MM.1S (cell line): ENCODE results near the gene IRF1.

Experiments
- DNase-seq: peaks from one replicate; pipeline ENCODE4 v3.0.0-alpha.2; 2015
- H2AFZ ChIP-seq: fragments of 300-600 bp; sonication (generic); 2 replicates; pipeline ENCODE4 v1.6.0; 2016; ENCODE audit warnings: antibody characterized with exemption, low read length
- H3F3A ChIP-seq: fragments of 300-600 bp; sonication (generic); 2 replicates; pipeline ENCODE4 v1.6.1; 2016; ENCODE audit warnings: mild to moderate bottlenecking, antibody characterized with exemption, low read length, moderate library complexity, mixed read lengths; ENCODE audit not compliant: insufficient read depth
- H3K27ac ChIP-seq: fragments of 300-600 bp; sonication (generic); 2 replicates; pipeline ENCODE4 v1.5.1; 2016; ENCODE audit warnings: mild to moderate bottlenecking, low read length
- H3K27me3 ChIP-seq: fragments of 300-600 bp; sonication (generic); replicated peaks from 2 replicates; pipeline ENCODE4 v1.6.0; 2016; ENCODE audit warnings: low read length; ENCODE audit not compliant: insufficient read depth
- H3K36me3 ChIP-seq: fragments of 300-600 bp; sonication (generic); replicated peaks from 2 replicates; pipeline ENCODE4 v1.6.1; 2016; ENCODE audit warnings: mild to moderate bottlenecking, low read length, mixed read lengths; ENCODE audit not compliant: insufficient read depth
- H3K4me1 ChIP-seq: fragments of 300-600 bp; sonication (generic); 2 replicates; pipeline ENCODE4 v1.6.1; 2016; ENCODE audit warnings: low read length, mixed read lengths
- H3K4me2 ChIP-seq: fragments of 300-600 bp; sonication (generic); 2 replicates; pipeline ENCODE4 v1.6.0; 2016; ENCODE audit warnings: low read depth, low read length
- H3K4me3 ChIP-seq: fragments of 300-600 bp; sonication (generic); 2 replicates; pipeline ENCODE4 v1.5.1; 2016; ENCODE audit warnings: low read length, mixed read lengths
- H3K79me2 ChIP-seq: fragments of 300-600 bp; sonication (generic); 2 replicates; pipeline ENCODE4 v1.6.1; 2016; ENCODE audit warnings: mixed run types, low read length, mixed read lengths
- H3K9ac ChIP-seq: fragments of 300-600 bp; sonication (generic); 2 replicates; pipeline ENCODE4 v1.6.1; 2016; ENCODE audit warnings: low read length, mixed read lengths
- H3K9me2 ChIP-seq: fragments of 300-600 bp; sonication (generic); replicated peaks from 2 replicates; pipeline ENCODE4 v1.6.1; 2016; ENCODE audit warnings: mild to moderate bottlenecking, low read length, mixed read lengths; ENCODE audit not compliant: insufficient read depth
- H3K9me3 ChIP-seq: fragments of 300-600 bp; sonication (generic); replicated peaks from 2 replicates; pipeline ENCODE4 v1.6.1; 2016; ENCODE audit warnings: mild to moderate bottlenecking, low read length, mixed read lengths; ENCODE audit not compliant: insufficient read depth
- H4K20me1 ChIP-seq: fragments of 300-600 bp; sonication (generic); 2 replicates; pipeline ENCODE4 v1.6.1; 2016; ENCODE audit warnings: mild to moderate bottlenecking, low read length, moderate library complexity, mixed read lengths; ENCODE audit not compliant: insufficient read depth
- CTCF ChIP-seq: fragments of 300-600 bp; sonication (generic); IDR thresholded peaks from 2 replicates; pipeline ENCODE4 v1.5.1; 2016; ENCODE audit warnings: antibody characterized with exemption, low read length, mixed read lengths
- EZH2 ChIP-seq: fragments of 300-600 bp; sonication (generic); optimal IDR thresholded peaks from 2 replicates; pipeline ENCODE3; 2017; ENCODE audit warnings: low read depth, mild to moderate bottlenecking, antibody characterized with exemption, low read length, mixed read lengths
- EZH2phosphoT487 ChIP-seq: fragments of 300-600 bp; sonication (generic); IDR thresholded peaks from 2 replicates; pipeline ENCODE4 v1.6.1; 2018; ENCODE audit warnings: antibody characterized with exemption, low read length

The IRF1 gene

GRCh38 chr5:132451387-132451786 lies 39.2 kb downstream of the IRF1 start:
- no peaks in the 10 kb centered on the region for H3K9me2 ChIP-seq
- no peaks in the 10 kb centered on the region for H3K27me3 ChIP-seq
- H3K27ac ChIP-seq: no peak overlapping the region
- no peak overlapping the region for H3K4me2 ChIP-seq
- no peak for TF ChIP-seq CTCF
- no peak for TF ChIP-seq EZH2phosphoT487
- no peak for TF ChIP-seq EZH2
- no peak for DNase-seq
- no peak overlapping the region for H3K4me3 ChIP-seq
- H3K4me1 ChIP-seq: peaks cover 40% of the 10 kb centered on the region
- H3F3A ChIP-seq: peaks cover 20% of the 10 kb centered on the region
- H3K9me3 ChIP-seq: no peaks in the 10 kb centered on the region
- no peaks in the 10 kb centered on the region for H4K20me1 ChIP-seq
- peaks cover 6% of the 10 kb centered on the region; the same call in 1 of the 2 replicates for H3K36me3 ChIP-seq
- H2AFZ ChIP-seq: no peak overlapping the region
- H3K79me2 ChIP-seq: peaks cover 81% of the 10 kb centered on the region
- no peak overlapping the region for H3K9ac ChIP-seq

DNA sequence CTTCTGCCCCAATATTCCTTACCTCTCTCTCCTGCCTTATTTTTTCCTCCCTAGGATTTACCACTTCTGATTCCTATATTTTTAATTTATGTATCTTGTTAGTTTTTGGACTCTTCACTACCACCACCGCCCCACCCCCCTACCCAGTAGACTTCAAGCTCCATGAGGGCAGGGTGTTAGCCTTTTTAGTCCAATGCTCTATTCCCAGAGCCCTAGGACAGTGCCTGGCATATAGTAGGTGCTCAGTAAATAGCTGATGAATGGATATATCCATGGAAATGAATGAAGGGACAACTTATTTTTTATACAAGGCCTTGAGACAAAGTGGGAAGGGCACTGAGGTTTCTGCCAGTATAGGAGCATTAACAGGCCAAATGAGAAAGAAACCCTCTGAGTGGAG lies 41.5 kb downstream of the IRF1 start:
- Histone ChIP-seq H3K9me3 (no peaks in the 10 kb centered on the region), H3K9ac (no peak overlapping the region), H3K36me3 (peaks cover 6% of the 10 kb centered on the region; the same call in 1 of the 2 replicates), H3K4me2 (no peak overlapping the region), H3K4me3 (no peak overlapping the region), H3F3A (no peaks in the 10 kb centered on the region), H3K27me3 (no peaks in the 10 kb centered on the region), H4K20me1 (no peaks in the 10 kb centered on the region), H3K9me2 (no peaks in the 10 kb centered on the region), H3K27ac (no peak overlapping the region), H3K4me1 (peaks cover 17% of the 10 kb centered on the region), H3K79me2 (peaks cover 93% of the 10 kb centered on the region), H2AFZ (no peak overlapping the region)
- DNase-seq: no peak
- TF ChIP-seq CTCF: no peak
- no peak for TF ChIP-seq EZH2
- TF ChIP-seq EZH2phosphoT487: no peak

GRCh38 chr5:132447196-132447595 lies 43.4 kb downstream of the IRF1 start:
- no peak overlapping the region for H3K27ac ChIP-seq
- H3K4me2 ChIP-seq: no peak overlapping the region
- H3K4me1 ChIP-seq: 0 out of 2 replicates have a peak, but pooled peaks cover 3% of the 10 kb centered on the region
- peaks cover 93% of the 10 kb centered on the region for H3K79me2 ChIP-seq
- no peaks in the 10 kb centered on the region for H3K27me3 ChIP-seq
- H3K4me3 ChIP-seq: no peak overlapping the region
- no peaks in the 10 kb centered on the region for H3K9me3 ChIP-seq
- no peak for DNase-seq
- no peaks in the 10 kb centered on the region for H4K20me1 ChIP-seq
- no peak overlapping the region for H2AFZ ChIP-seq
- H3K9ac ChIP-seq: no peak overlapping the region
- H3F3A ChIP-seq: no peaks in the 10 kb centered on the region
- H3K9me2 ChIP-seq: no peaks in the 10 kb centered on the region
- peaks cover 6% of the 10 kb centered on the region; the same call in 1 of the 2 replicates for H3K36me3 ChIP-seq
- TF ChIP-seq CTCF: no peak
- TF ChIP-seq EZH2: no peak
- TF ChIP-seq EZH2phosphoT487: no peak
